Cardiac muscle cell (in vitro differentiated cells and primary cell): ENCODE data around the gene TMEM263. TPM values are rescaled to one million over a fixed set of nuclear protein-coding genes. Genes with fewer than 3 reads are reported as not detected.
"Not testable (repeated sequence)": the region's sequence is repeated elsewhere in the genome, so short reads cannot be mapped to it uniquely, and the experiment has no call there.

Experiments used
- DNase-seq, 2 donors: peaks; one replicate each; pipeline versions ENCODE4 v3.0.0 to v3.0.0-alpha.2; 2010 to 2017; ENCODE audit warnings: low read depth in 1 of 2, low spot score in 1 of 2
- H3K27ac ChIP-seq: fragments of 200-600 bp; sonication (generic); 2 replicates; pipeline ENCODE4 v1.5.1; 2016
- H3K27me3 ChIP-seq: fragments of 200-600 bp; sonication (generic); 2 replicates; pipeline ENCODE4 v1.6.0; 2016; ENCODE audit warnings: control low read depth
- H3K36me3 ChIP-seq: fragments of 200-600 bp; sonication (generic); 2 replicates; pipeline ENCODE4 v1.5.1; 2016; ENCODE audit warnings: control low read depth
- H3K4me1 ChIP-seq: fragments of 200-600 bp; sonication (generic); 2 replicates; pipeline ENCODE4 v1.8.1; 2017; ENCODE audit warnings: low read depth, mild to moderate bottlenecking, mixed run types
- H3K4me3 ChIP-seq: fragments of 200-600 bp; sonication (generic); 2 replicates; pipeline ENCODE4 v1.5.1; 2016; ENCODE audit warnings: mild to moderate bottlenecking
- H3K9me3 ChIP-seq: fragments of 200-600 bp; sonication (generic); 2 replicates; pipeline ENCODE4 v1.5.1; 2017; ENCODE audit warnings: low read depth, mild to moderate bottlenecking, control low read depth
- polyA plus RNA-seq: library from polyadenylated mRNA; unstranded; fragments of >200 nt; fragmentation: Nextera tagmentation; extraction: Ambion mirVana; gene quantifications from 2 replicates; pipeline ENCODE4 v1.2.1, GENCODE V29; 2016
- total RNA-seq: library from RNA; depleted of rRNA; stranded (reverse); fragments of >200 nt; gene quantifications from 2 replicates; pipeline ENCODE4 v1.2.3, GENCODE V29; 2016
- TF ChIP-seq, protein P1 (sequence below): IDR thresholded peaks from 2 replicates; pipeline ENCODE4 v1.5.1; 2012; ENCODE audit warnings: low read depth, mild to moderate bottlenecking, low read length

TMEM263 gene
- total and polyA plus RNA-seq, 2 experiments from 2014 or later, result 77.8 to 87.4 TPM

DNA sequence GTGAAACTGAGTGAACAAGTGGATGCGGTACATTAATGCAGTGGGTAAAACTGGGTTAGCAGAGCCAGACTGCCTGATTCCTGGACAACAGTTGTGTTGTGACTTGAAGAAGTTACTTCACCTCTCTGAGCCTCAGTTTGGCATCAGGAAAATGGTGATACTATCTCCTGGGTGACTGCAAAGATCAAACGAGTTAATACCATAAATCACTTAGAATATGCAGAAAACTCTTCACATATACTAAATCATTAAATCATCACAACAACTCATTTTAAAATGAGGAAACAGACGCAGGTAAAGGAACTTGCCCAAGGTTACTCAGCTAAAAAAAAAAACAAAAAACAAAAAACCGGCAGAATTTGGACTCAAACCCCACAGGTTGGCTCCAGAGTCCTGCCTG lies 30.4 kb downstream of the TMEM263 start:
- Histone ChIP-seq H3K4me3 (peak overlapping the region; percentile 70), H3K9me3 (no peaks in the 10 kb centered on the region), H3K27ac (peak overlapping the region; percentile 83), H3K36me3 (peaks cover 5% of the 10 kb centered on the region), H3K27me3 (no peaks in the 10 kb centered on the region), H3K4me1 (peaks cover 11% of the 10 kb centered on the region)
- DNase-seq, result no peak
- TF ChIP-seq, protein P1, sequence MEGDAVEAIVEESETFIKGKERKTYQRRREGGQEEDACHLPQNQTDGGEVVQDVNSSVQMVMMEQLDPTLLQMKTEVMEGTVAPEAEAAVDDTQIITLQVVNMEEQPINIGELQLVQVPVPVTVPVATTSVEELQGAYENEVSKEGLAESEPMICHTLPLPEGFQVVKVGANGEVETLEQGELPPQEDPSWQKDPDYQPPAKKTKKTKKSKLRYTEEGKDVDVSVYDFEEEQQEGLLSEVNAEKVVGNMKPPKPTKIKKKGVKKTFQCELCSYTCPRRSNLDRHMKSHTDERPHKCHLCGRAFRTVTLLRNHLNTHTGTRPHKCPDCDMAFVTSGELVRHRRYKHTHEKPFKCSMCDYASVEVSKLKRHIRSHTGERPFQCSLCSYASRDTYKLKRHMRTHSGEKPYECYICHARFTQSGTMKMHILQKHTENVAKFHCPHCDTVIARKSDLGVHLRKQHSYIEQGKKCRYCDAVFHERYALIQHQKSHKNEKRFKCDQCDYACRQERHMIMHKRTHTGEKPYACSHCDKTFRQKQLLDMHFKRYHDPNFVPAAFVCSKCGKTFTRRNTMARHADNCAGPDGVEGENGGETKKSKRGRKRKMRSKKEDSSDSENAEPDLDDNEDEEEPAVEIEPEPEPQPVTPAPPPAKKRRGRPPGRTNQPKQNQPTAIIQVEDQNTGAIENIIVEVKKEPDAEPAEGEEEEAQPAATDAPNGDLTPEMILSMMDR, result no peak

DNA sequence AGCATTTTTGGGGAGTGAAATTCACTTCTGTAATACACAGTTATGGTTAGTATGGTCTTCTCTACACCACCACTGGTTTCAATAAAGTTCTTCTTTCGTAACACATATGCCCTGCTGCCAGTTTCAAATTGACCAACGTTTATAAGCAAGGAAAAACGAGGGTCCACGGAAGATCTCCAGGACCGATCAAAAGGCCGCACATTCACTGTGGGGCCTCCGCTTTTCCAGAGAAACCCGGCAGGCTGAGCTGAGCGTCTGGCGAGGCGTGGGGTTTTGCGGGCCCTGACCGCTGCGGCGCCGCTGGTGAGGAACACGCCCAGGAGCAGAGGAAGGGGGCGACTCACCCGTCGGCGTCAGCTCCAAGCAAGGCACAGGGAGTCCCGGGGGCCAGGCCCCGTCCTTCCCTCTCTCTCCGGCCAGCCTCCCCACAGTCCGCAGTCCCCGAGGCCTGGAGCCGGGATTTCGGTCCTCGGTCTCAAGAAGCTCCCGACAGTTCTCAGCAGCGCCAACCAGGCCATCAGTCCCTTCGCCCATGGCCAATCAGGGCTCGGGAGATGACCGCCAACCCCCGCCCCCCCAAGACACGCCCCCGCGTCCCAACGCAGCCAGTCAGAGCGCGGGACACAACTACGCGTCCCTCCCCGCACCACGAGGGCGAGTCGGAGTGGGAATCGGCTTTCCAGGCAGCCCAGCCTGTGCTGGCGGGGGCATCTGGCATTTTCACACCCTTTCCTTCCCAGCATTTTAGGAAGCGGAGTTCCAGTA lies 31.1 kb downstream of the TMEM263 start, which contains the start of gene MTERF2:
Gene MTERF2 (minus strand): TSS at position 522 of the 765 bp plus-strand sequence. CDS start 8,432 bp downstream, outside the sequence.
- H3K4me1 ChIP-seq, result peaks cover 11% of the 10 kb centered on the region
- peak within 1 kb of the TSS; percentile 83 for H3K27ac ChIP-seq
- H3K4me3 ChIP-seq, result peak within 1 kb of the TSS; percentile 70
- DNase-seq, result peak; percentile 96 to 97
- TF ChIP-seq, protein P1, result no peak
- peaks cover 5% of the 10 kb centered on the region for H3K36me3 ChIP-seq
- H3K27me3 ChIP-seq, result no peaks in the 10 kb centered on the region
- H3K9me3 ChIP-seq, result no peaks in the 10 kb centered on the region

DNA sequence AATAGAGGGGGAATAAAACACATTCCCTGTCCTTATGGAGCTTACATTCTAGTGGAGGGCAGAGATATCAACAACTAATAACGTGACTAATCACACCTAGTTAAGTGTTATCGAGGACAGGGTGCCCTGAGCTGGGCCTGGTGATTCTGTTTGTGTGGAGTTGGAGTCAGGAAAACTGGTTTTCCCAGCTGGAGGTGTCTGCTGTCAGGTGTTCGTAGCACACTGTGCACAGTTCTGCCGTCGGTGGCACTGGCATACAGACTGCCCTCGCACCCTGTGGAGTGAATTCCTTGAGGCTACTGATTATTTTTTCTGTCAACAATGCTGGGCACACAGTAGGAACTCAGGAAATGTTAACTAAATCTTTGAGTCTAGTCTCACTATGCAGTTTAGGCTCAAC lies 32.1 kb downstream of the TMEM263 start:
- H3K36me3 ChIP-seq, result no peaks in the 10 kb centered on the region
- H3K4me3 ChIP-seq, result no peak overlapping the region
- H3K27me3 ChIP-seq, result no peaks in the 10 kb centered on the region
- H3K9me3 ChIP-seq, result no peaks in the 10 kb centered on the region
- peaks cover 11% of the 10 kb centered on the region for H3K4me1 ChIP-seq
- H3K27ac ChIP-seq, result peak overlapping the region; percentile 83
- no peak for DNase-seq
- TF ChIP-seq, protein P1, result no peak

DNA sequence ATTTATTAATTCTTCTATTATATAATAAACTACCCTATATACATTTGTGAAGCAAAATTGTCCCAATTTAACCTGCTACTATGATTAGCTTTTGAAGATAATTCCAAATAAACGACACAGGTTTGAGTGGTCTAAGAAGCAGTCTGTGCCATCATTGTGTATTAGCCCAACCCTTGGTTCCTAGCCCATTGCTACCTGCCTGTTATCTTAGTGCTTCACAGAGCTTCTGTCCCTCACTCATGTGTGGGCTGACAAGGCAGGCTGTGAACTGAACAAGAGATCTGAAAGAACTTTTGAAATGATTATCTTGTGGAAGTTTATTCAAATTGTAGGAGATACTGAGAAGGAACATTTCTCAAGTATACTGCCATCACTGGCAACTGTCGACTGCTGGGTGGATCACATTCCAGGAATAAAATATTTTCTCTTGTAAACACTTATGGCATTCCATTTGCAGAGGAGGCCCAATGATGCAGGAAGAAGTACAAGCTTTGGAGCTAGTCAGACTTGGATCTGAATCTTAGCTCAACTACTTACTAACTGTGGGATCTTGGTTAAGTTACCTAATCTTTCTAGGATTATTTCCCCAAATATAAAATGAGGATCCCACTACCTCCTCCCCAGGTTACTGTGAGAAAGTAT lies 39.0 kb downstream of the TMEM263 start:
- peaks cover 10% of the 10 kb centered on the region for H3K36me3 ChIP-seq
- peaks cover 11% of the 10 kb centered on the region for H3K4me1 ChIP-seq
- H3K4me3 ChIP-seq, result no peak overlapping the region
- peak; percentile 18 to 52 for DNase-seq
- H3K9me3 ChIP-seq, result no peaks in the 10 kb centered on the region
- no peaks in the 10 kb centered on the region for H3K27me3 ChIP-seq
- TF ChIP-seq, protein P1, result no peak
- peak overlapping the region; percentile 67 for H3K27ac ChIP-seq

DNA sequence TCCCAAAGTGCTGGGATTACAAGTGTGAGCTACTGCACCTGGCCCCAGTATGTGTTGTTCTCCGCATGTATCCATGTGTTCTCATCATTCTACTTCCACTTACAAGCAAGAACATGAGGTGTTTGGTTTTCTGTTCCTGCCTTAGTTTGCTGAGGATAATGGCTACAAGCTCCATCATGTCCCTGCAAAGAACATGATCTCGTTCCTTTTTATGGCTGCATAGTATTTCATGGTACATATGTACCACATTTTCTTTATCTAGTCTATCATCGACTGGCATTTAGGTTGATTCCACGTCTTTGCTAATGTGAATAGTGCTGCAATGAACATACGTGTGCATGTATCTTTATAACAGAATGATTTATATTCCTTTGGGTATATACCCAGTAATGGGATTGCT lies 40.4 kb downstream of the TMEM263 start:
- DNase-seq, H3K4me3 ChIP-seq, H3K27me3 ChIP-seq, H3K9me3 ChIP-seq, H3K27ac ChIP-seq: not testable (repeated sequence)
- H3K4me1 ChIP-seq, result peaks cover 11% of the 10 kb centered on the region
- H3K36me3 ChIP-seq, result peaks cover 18% of the 10 kb centered on the region

DNA sequence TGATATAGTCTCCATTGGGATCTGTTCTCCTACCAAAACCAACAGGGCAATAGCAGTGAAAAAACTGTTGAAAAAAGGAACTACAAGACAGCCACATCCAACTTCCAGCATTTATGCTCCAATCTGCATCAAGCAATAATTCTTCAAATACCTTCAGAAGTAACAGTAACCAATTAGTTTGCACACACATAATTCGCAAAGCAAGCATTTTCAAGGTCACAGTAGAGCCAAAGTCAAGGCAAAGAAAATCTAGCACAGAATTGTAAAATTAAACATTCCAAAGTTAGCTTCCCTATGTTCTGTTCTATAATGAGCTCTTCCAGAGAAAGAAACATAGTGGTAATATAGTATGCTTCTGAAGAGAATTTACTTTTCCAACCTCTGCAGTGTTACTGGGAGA lies 42.2 kb downstream of the TMEM263 start:
- no peak for DNase-seq
- Histone ChIP-seq H3K9me3 (no peaks in the 10 kb centered on the region), H3K4me3 (no peak overlapping the region), H3K27me3 (no peaks in the 10 kb centered on the region), H3K4me1 (peaks cover 11% of the 10 kb centered on the region), H3K27ac (no peak overlapping the region), H3K36me3 (peaks cover 20% of the 10 kb centered on the region)
- TF ChIP-seq, protein P1, result no peak
